Urinary bladder (tissue), 4 donors: ENCODE data around the gene CACNA1C. TPM values are rescaled to one million over a fixed set of nuclear protein-coding genes. Genes with fewer than 3 reads are reported as not detected.

Source experiments
- DNase-seq: peaks from one replicate; pipeline ENCODE4 v3.0.0-alpha.2; 2015; ENCODE audit errors: extremely low spot score
- H3K27ac ChIP-seq: one replicate; pipeline ENCODE4 v1.5.1; 2013; ENCODE audit warnings: low read depth, mild to moderate bottlenecking, moderate library complexity
- H3K36me3 ChIP-seq: one replicate; pipeline ENCODE4 v1.6.1; 2013; ENCODE audit warnings: mild to moderate bottlenecking, moderate library complexity; ENCODE audit not compliant: insufficient read depth
- H3K4me1 ChIP-seq: one replicate; pipeline ENCODE4 v1.6.1; 2013; ENCODE audit warnings: mild to moderate bottlenecking, moderate library complexity; ENCODE audit not compliant: insufficient read depth
- H3K4me3 ChIP-seq: one replicate; pipeline ENCODE4 v1.5.1; 2013; ENCODE audit warnings: low read depth, low read length
- WGBS: extraction: QIAGEN DNeasy Blood & Tissue Kit; methylation state at CpG from one replicate; pipeline ENCODE4 v1.1.7; 2013; 5-methylcytosine and 5-hydroxymethylcytosine counted together
- polyA plus RNA-seq: library from polyadenylated mRNA; stranded (reverse); fragments of 200-250 nt; gene quantifications from one replicate; pipeline ENCODE4 v1.2.3, GENCODE V29; 2013
- total RNA-seq: library from RNA; depleted of rRNA; stranded (reverse); fragments of >200 nt; gene quantifications from one replicate; pipeline ENCODE4 v1.2.3, GENCODE V29; 2014
- donor health status: healthy with polysubstance abuse.
- donor health status: healthy.

The CACNA1C gene
- total and polyA plus RNA-seq, 2 donors, result 25.7 to 34.5 TPM

GRCh38 chr12:2537868-2538541 is 485.2 kb downstream of the CACNA1C start:
- no peak overlapping the region for H3K4me3 ChIP-seq
- no peak for DNase-seq
- no peaks in the 10 kb centered on the region for H3K36me3 ChIP-seq
- no peaks in the 10 kb centered on the region for H3K4me1 ChIP-seq
- WGBS, result 72% methylated on average over 5 of the region's 5 CpGs
- H3K27ac ChIP-seq, result no peak overlapping the region

DNA sequence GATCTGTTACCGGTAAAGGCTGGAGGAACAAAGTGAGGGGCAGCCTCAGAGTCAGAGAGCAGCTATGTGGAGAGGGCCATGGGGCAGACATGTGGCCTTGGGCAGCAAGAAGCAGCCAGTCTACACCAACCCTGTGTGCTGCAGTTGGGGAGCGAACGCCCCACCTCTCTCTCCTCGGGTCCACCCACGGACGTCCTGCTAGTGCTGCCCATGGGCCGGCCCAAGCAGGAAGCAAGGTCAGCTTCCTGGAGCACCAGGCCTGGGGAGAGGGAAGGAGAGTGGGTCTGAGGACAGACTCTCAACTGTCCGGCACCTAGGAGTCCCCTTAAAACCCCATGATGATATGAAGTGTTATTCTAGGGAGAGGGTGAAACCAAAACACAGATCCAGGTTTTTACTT is 487.2 kb downstream of the CACNA1C start:
- no peak overlapping the region for H3K4me3 ChIP-seq
- DNase-seq, result no peak
- H3K27ac ChIP-seq, result no peak overlapping the region
- no peaks in the 10 kb centered on the region for H3K4me1 ChIP-seq
- no peaks in the 10 kb centered on the region for H3K36me3 ChIP-seq
- WGBS, result 71% methylated on average over 8 of the region's 8 CpGs

DNA sequence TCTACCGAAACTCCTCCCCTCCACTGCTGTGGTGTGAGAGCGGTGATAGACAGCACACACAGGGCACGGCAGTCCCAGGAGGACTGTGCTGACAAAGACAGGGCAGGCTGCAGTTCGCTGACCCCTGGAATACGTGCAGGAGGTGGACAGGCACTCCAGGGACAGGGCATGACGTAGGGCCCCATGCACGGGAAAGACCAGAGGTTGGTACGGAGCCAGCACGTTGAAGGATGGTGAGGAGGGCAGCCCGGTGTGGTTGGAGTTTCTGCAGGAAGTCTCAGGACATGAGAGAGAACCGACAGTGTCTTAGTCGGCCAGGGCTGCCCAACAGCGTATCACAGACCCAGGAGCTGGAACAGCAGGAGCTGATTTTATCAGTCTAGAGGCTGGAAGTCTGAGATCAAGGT is 487.8 kb downstream of the CACNA1C start:
- H3K4me1 ChIP-seq, result no peaks in the 10 kb centered on the region
- WGBS, result 71% methylated on average over 13 of the region's 13 CpGs
- no peaks in the 10 kb centered on the region for H3K36me3 ChIP-seq
- H3K27ac ChIP-seq, result no peak overlapping the region
- no peak for DNase-seq
- H3K4me3 ChIP-seq, result no peak overlapping the region

- Histone ChIP-seq H3K36me3 (no peaks in the 10 kb centered on the region), H3K4me3 (no peak overlapping the region), H3K27ac (no peak overlapping the region), H3K4me1 (no peaks in the 10 kb centered on the region)
- WGBS, result 87% methylated on average over 13 of the region's 13 CpGs
- DNase-seq, result no peak
Observed at GRCh38 chr12:2541631-2542204, 488.9 kb downstream of the CACNA1C start.

- Histone ChIP-seq H3K27ac (no peak overlapping the region), H3K4me1 (no peaks in the 10 kb centered on the region), H3K36me3 (no peaks in the 10 kb centered on the region), H3K4me3 (no peak overlapping the region)
- 94% methylated on average over 3 of the region's 3 CpGs for WGBS
- no peak for DNase-seq
Observed at GRCh38 chr12:2543801-2544200, 491.0 kb downstream of the CACNA1C start.

DNA sequence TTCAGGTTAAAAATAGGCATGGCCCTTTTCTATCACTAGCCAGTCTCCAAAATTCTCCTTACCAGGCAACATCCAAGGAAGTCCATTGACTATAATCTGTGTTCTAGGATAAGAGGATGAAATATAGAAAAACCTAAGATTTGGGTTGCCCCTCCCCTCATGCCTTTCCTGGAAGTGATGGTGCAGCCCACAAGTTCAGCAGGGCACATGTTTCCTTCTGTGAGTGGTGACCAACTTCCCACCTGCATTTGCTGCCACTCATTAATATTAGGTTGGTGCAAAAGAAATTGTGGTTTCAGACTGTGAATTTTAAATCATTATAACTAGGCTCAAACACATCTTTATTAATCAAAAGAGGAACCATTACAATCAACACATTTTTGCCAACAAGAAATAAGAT is 491.4 kb downstream of the CACNA1C start:
- Histone ChIP-seq H3K36me3 (no peaks in the 10 kb centered on the region), H3K4me1 (no peaks in the 10 kb centered on the region), H3K4me3 (no peak overlapping the region), H3K27ac (no peak overlapping the region)
- DNase-seq, result no peak

GRCh38 chr12:2547273-2548044 is 494.7 kb downstream of the CACNA1C start:
- DNase-seq, result no peak

DNA sequence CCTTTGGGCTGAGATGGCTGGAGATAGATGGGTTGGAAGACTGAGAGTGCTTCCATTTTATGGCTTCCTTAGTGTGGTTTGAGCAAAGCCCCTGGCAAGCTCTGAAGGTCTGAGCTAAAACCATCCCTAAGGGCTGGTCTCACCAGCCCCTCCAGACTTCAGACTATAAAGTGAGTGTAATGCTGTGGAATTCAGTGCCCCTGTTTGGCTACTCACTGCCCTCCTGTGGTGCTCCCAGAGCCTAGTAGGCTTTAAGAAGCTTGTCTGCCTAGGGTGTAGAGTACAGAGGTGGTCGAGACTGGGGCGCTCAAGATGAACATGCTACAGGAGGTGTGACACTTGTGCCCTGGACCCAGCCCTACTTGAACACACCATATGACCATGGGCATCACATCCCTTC is 495.3 kb downstream of the CACNA1C start:
- WGBS, result 88% methylated on average over 2 of the region's 2 CpGs
- no peaks in the 10 kb centered on the region for H3K36me3 ChIP-seq
- no peak overlapping the region for H3K27ac ChIP-seq
- no peak for DNase-seq
- H3K4me3 ChIP-seq, result no peak overlapping the region
- no peaks in the 10 kb centered on the region for H3K4me1 ChIP-seq

More at GRCh38 chr12:2547273-2548044, 494.7 kb downstream of the CACNA1C start:
- 86% methylated on average over 11 of the region's 11 CpGs for whole genome bisulfite sequencing
- H3K4me3 ChIP-seq, result no peak overlapping the region
- no peaks in the 10 kb centered on the region for H3K36me3 ChIP-seq
- no peaks in the 10 kb centered on the region for H3K4me1 ChIP-seq
- no peak overlapping the region for H3K27ac ChIP-seq

GRCh38 chr12:2550561-2551411 is 498.0 kb downstream of the CACNA1C start:
- Histone ChIP-seq H3K27ac (no peak overlapping the region), H3K4me1 (no peaks in the 10 kb centered on the region), H3K4me3 (no peak overlapping the region), H3K36me3 (no peaks in the 10 kb centered on the region)
- DNase-seq, result no peak
- 78% methylated on average over 17 of the region's 17 CpGs for WGBS

GRCh38 chr12:2551412-2551900 is 498.7 kb downstream of the CACNA1C start:
- H3K27ac ChIP-seq, result no peak overlapping the region

DNA sequence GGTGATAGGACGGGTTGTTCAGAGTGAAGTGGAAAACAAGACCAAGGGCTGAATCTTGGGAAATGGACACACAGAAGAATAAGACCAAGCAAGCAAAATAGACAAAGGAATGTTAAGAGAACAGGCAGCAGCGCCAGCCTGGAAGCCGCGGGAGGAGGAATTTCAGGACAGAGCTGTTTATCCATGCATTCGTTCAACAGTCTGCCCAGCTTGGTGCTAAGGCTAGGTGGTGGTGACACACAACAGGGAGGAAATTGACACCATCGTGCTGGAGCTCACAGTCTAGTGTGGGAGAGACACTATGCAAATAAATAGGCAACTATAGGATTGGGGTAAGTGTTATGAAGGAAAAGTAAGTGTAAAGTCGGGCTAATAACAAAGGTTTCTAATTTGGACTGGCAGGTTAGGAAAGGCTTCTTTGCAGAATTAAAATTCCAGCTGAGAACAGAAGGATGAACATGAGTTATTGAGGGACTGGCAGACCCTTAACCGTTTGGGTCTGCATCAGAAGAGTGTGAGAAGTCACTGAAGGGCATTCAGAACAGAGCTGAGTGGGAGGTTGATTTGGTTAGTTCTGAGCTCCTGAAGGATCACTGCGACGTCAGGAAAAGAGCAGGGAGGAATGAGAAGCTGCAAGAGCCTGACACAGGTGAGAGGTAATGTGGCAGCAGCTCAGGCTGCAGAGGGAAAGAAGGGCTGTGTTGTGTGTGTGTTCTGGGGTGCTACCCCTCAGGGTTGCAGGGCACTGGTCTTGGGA is 499.4 kb downstream of the CACNA1C start:
- H3K36me3 ChIP-seq, result no peaks in the 10 kb centered on the region

More at GRCh38 chr12:2551412-2551900, 498.7 kb downstream of the CACNA1C start:
- WGBS, result 82% methylated on average over 13 of the region's 13 CpGs
- no peak for DNase-seq
- H3K4me1 ChIP-seq, result no peaks in the 10 kb centered on the region
- H3K36me3 ChIP-seq, result no peaks in the 10 kb centered on the region
- H3K4me3 ChIP-seq, result no peak overlapping the region

DNA sequence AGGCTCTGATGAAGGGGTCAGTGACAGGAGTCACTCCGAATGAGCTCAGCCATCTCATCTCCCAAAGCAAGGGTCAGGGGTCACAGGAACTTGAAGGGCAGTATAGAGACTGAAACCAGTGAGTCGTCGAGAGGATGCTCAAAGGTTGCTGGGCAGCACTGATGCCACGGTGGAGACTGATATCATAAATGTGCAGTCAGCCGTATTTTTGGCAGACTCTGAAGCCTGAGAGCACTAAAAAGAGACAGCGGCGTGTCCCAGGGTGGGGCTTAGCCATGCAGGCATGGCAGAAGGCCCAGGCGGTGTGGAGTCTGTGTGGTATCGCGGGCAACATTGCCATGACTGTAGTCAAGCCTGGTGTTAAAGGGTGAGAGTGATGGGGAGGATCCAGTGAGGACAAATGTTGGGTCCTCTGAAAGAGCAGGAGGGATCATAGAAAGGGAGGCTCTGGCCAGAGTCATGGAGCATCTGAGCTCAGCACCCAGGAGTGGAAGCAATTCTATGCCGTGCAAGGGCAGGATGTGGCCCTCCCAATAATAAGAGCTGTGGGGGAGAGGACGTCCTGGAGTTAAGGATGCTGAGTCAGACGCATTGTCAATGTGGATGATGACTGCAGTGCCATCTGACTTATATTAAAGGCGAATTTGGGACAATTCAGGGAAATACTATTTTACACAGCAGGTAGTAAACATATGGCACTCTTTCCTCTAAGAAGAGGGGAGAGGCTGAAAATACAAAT is 500.8 kb downstream of the CACNA1C start:
- Histone ChIP-seq H3K4me3 (no peak overlapping the region), H3K4me1 (no peaks in the 10 kb centered on the region), H3K27ac (no peak overlapping the region), H3K36me3 (no peaks in the 10 kb centered on the region)
- WGBS, result 83% methylated on average over 14 of the region's 14 CpGs
- no peak for DNase-seq

More for the DNA sequence above, 499.4 kb downstream of the CACNA1C start:
- no peak overlapping the region for H3K4me3 ChIP-seq
- H3K4me1 ChIP-seq, result no peaks in the 10 kb centered on the region
- H3K27ac ChIP-seq, result no peak overlapping the region
- 77% methylated on average over 10 of the region's 10 CpGs for WGBS
- no peak for DNase-seq
